ENCODE measurements around the gene PPIP5K1. TPM values are rescaled to one million over a fixed set of nuclear protein-coding genes. Genes with fewer than 3 reads are reported as not detected.

PPIP5K1 gene
- total RNA-seq, 3 donors from 2014 or later = 11.4 to 75.4 (median 33.2) TPM

DNA sequence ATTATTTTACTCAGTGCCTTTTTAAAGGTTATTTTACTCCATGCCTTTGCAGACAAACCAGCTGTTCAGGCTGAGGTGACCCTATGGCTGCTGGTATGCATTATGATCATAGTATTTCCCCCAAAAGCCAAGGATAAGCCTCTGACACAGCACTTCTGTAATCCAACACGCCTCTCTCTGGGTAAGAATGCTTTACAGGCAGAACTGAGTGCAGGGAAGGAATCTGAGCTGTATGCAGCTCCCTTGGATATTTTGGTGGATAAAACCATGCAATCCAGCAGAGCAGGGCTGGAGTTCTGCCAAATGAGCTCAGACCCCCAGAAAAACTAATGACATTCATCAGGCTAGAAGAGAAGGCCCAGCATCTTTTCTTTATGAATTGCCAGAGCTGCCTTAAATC is 84.3 kb downstream of the PPIP5K1 start:
- no peaks in the 10 kb centered on the region for H3K27me3 ChIP-seq
- no peaks in the 10 kb centered on the region for H3K9me3 ChIP-seq
- H3K27ac ChIP-seq = no peak overlapping the region
- no peaks in the 10 kb centered on the region for H3K4me1 ChIP-seq
- DNase-seq (ENCODE audit: low spot score in 2 of 2) = no peak
- intact Hi-C loops (cut with DNase I; ENCODE audit: low total_unique reads) = no loop called here
- H3K4me3 ChIP-seq = no peak overlapping the region
- no peaks in the 10 kb centered on the region for H3K36me3 ChIP-seq
- TF ChIP-seq, protein P1, sequence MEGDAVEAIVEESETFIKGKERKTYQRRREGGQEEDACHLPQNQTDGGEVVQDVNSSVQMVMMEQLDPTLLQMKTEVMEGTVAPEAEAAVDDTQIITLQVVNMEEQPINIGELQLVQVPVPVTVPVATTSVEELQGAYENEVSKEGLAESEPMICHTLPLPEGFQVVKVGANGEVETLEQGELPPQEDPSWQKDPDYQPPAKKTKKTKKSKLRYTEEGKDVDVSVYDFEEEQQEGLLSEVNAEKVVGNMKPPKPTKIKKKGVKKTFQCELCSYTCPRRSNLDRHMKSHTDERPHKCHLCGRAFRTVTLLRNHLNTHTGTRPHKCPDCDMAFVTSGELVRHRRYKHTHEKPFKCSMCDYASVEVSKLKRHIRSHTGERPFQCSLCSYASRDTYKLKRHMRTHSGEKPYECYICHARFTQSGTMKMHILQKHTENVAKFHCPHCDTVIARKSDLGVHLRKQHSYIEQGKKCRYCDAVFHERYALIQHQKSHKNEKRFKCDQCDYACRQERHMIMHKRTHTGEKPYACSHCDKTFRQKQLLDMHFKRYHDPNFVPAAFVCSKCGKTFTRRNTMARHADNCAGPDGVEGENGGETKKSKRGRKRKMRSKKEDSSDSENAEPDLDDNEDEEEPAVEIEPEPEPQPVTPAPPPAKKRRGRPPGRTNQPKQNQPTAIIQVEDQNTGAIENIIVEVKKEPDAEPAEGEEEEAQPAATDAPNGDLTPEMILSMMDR (IDR thresholded peaks at IDR 0.05) = no peak
- no peak for TF ChIP-seq POLR2AphosphoS5 (IDR thresholded peaks at IDR 0.05)
- TF ChIP-seq POLR2A (IDR thresholded peaks at IDR 0.05) = no peak

DNA sequence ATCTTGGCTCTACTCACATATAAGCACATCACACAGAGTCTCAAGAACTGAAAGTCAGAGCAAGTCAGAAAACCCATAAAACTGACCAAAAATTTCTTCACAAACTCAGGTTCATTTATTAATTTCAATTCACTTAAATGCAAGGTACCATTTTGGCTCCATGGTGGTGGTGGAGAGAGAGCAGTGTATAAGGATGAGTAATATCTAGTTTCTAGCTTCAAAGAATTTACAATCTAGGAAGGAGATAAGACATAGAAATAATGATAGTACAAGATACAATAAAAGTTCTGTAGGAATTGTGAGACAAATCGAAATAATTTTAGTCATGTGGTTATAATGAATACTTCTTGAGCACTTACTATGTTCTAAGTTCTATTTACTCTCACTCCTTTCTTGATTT is 90.4 kb downstream of the PPIP5K1 start:
- intact Hi-C loops (cut with DNase I; ENCODE audit: low total_unique reads) = no loop called here
- Histone ChIP-seq H3K36me3 (no peaks in the 10 kb centered on the region), H3K9me3 (no peaks in the 10 kb centered on the region), H3K27ac (no peak overlapping the region), H3K4me3 (no peak overlapping the region), H3K27me3 (no peaks in the 10 kb centered on the region), H3K4me1 (no peaks in the 10 kb centered on the region)
- DNase-seq (ENCODE audit: low spot score in 2 of 2) = no peak
- TF ChIP-seq POLR2A (IDR thresholded peaks at IDR 0.05) (no peak), POLR2AphosphoS5 (IDR thresholded peaks at IDR 0.05) (no peak)
- TF ChIP-seq, protein P1 (IDR thresholded peaks at IDR 0.05) = no peak

DNA sequence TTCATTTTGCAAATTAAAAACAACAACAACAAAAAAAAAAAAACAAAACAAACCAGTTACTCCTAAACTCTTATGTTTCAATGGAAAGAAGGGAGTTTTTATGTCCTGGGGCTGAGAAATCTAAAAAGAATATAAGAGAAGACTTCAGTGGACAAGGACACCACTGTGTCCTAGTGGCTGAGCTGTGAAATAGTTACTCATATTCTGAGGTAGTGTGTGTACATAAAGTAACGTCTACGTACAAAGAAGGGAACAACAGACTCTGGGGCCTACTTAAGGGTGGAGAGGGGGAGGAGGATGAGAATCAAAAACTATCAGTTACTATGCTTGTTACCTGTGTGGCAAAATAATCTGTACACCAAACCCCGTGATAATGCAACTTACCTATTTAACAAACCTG is 91.0 kb downstream of the PPIP5K1 start:
- DNase-seq (ENCODE audit: low spot score in 2 of 2) = no peak
- H3K9me3 ChIP-seq = no peaks in the 10 kb centered on the region
- H3K4me1 ChIP-seq = no peaks in the 10 kb centered on the region
- no peak overlapping the region for H3K27ac ChIP-seq
- TF ChIP-seq POLR2A (IDR thresholded peaks at IDR 0.05) (no peak), POLR2AphosphoS5 (IDR thresholded peaks at IDR 0.05) (no peak)
- TF ChIP-seq, protein P1 (IDR thresholded peaks at IDR 0.05) = no peak
- H3K4me3 ChIP-seq = no peak overlapping the region
- no peaks in the 10 kb centered on the region for H3K27me3 ChIP-seq
- intact Hi-C loops (cut with DNase I; ENCODE audit: low total_unique reads) = no loop called here
- H3K36me3 ChIP-seq = no peaks in the 10 kb centered on the region

DNA sequence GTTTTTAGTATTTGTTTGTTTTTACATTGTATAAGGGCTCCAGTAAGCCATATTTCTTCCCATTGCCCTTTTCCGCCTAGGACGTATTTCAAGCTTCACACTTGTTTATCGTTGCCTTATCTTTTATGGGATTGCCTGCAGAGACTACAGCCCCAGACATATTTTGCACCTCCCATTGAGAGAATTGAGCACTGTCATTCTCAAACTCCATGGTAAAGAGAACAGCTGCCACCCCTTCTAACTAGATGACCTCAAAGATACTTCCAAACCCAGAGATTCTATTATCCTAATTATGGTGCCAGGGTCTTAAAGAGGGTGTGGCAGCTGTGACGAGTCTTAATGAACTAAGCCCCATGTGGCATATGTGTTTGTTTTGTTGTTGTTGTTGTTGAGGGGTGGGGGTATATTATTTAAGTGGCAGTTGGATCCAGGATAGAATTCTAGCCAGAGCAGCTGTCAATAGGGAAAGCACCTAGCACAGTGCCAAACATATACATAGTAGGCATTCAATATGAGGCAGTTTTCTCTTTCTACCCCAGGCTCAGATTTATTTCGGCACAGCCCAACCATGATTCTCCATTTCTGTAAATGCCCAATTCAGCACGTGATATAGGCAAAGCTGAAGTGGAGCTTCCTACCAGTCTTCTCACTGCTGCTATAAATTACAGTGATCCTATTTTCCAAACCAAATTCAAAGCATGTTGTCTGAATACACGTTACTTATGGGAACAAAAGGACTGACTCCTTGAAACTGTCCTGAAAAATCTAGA is 96.1 kb downstream of the PPIP5K1 start:
- Histone ChIP-seq H3K27me3 (no peaks in the 10 kb centered on the region), H3K9me3 (no peaks in the 10 kb centered on the region), H3K4me1 (peaks cover 0 to 10% of the 10 kb centered on the region in 2 donors), H3K4me3 (peak overlapping the region; percentile 81 to 90 (median 82)), H3K27ac (peak overlapping the region; percentile 91 to 94), H3K36me3 (no peaks in the 10 kb centered on the region)
- TF ChIP-seq, protein P1 (IDR thresholded peaks at IDR 0.05) = no peak
- no peak for TF ChIP-seq POLR2A (IDR thresholded peaks at IDR 0.05)
- no peak for TF ChIP-seq POLR2AphosphoS5 (IDR thresholded peaks at IDR 0.05)
- intact Hi-C loops (cut with DNase I; ENCODE audit: low total_unique reads) = no loop called here
- DNase-seq (ENCODE audit: low spot score in 2 of 2) = no peak
